Measurements from ENCODE around the gene SAMD4A. TPM values are rescaled to one million over a fixed set of nuclear protein-coding genes. Genes with fewer than 3 reads are reported as not detected.

The SAMD4A gene
- total RNA-seq, 1 experiment from 2014 or later = 9.6 TPM

DNA sequence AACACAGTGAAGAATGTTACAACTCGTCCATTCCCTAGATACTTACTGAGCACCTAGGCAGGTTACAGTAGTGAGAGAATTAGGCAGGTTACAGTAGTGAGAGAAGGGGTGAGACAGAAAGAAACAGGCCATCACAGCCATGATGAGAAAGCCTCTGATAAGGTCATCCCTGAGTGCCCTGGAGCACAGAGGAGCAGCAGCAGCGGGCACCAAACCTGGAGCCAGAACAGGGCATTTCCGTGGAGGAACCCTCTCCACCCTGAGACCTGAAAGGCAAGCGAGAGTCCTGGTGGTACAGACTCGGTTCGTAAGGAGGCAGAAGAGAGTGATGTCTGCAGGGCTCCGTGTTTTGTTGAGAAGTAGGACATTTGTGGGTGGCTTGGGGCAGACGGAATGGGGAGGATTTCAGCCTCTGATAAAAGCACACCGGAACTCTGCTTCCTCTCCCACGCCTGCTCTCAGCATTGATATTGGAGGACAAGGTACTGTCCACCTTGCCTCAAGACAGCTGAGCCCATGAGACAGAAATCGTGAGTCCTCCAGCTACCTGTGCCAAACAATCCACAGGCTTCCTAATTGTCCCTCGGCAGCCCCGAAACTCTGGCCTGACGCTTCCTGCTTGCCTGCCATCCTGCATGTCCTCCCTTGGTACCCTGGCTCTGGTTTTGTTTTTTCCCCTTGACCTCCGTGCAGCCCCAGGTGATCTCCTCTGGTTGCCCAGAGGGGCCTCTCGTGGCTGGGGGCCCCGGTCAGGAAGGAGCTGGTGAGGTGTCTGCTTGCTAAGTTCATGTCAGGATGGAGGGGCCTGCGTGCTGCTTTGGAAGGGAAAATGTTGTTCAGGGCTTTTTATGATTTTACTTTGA is 199.6 kb downstream of the SAMD4A start:
- Histone ChIP-seq H3K79me1 (ENCODE audit: insufficient read depth, low read depth, low read length, poor library complexity, severe bottlenecking) (no peaks in the 10 kb centered on the region), H2AFZ (ENCODE audit: low read length) (no peak overlapping the region), H2AK5ac (ENCODE audit: insufficient read length, low read length) (no peak overlapping the region), H3T11ph (ENCODE audit: low read length) (no peak overlapping the region), H3K23me2 (ENCODE audit: insufficient read length, low read depth, low read length, poor library complexity, severe bottlenecking) (no peaks in the 10 kb centered on the region), H3K9me3 (ENCODE audit: control insufficient read depth, low read depth, low read length) (no peaks in the 10 kb centered on the region), H2BK120ac (ENCODE audit: low read depth, low read length, poor library complexity, severe bottlenecking) (no peak overlapping the region), H2BK12ac (ENCODE audit: insufficient read length, low read depth, low read length) (no peak overlapping the region), H3K4me2 (ENCODE audit: insufficient read depth, insufficient read length, low read length) (no peak overlapping the region), H3K4ac (ENCODE audit: low read depth, low read length) (no peak overlapping the region), H3K23ac (ENCODE audit: insufficient read length, low read depth, low read length) (no peak overlapping the region), H3K4me1 (ENCODE audit: insufficient read depth, low read length) (no peaks in the 10 kb centered on the region), H4K5ac (ENCODE audit: insufficient read length, low read depth, low read length) (no peak overlapping the region), H2BK15ac (ENCODE audit: low read depth, low read length) (no peak overlapping the region), H4K91ac (ENCODE audit: insufficient read length, low read depth, low read length) (no peak overlapping the region), H3K14ac (ENCODE audit: insufficient read depth, low read length) (no peak overlapping the region), H3K27me3 (ENCODE audit: insufficient read depth, low read length) (no peaks in the 10 kb centered on the region), H3K79me2 (ENCODE audit: insufficient read depth, low read length) (no peaks in the 10 kb centered on the region), H3K9ac (ENCODE audit: extremely low read depth, insufficient read length, low read length) (no peak overlapping the region), H3K56ac (ENCODE audit: insufficient read length, low read depth, low read length) (no peak overlapping the region), H3K18ac (ENCODE audit: insufficient read length, low read depth, low read length) (no peak overlapping the region), H2BK20ac (ENCODE audit: low read depth, low read length, poor library complexity, severe bottlenecking) (no peak overlapping the region), H4K8ac (replicated peaks; ENCODE audit: insufficient read length, low read depth, low read length) (no peak overlapping the region), H2BK5ac (ENCODE audit: insufficient read length, low read length) (no peak overlapping the region), H4K20me1 (ENCODE audit: control insufficient read depth, insufficient read depth, insufficient read length) (no peaks in the 10 kb centered on the region), H3K27ac (ENCODE audit: insufficient read length, low read depth, low read length) (no peak overlapping the region)
- WGBS (ENCODE audit: extremely low coverage, insufficient read length, low lambda C conversion rate) = no CpG with 5 or more reads among the region's 18 CpGs
- Mint-ChIP-seq H3K27me3 (ENCODE audit: low read depth) (no peaks in the 10 kb centered on the region), H3K4me3 (no peak overlapping the region), H3K4me1 (no peaks in the 10 kb centered on the region; a peak in 1 of 4 replicates), H3K36me3 (ENCODE audit: insufficient read depth in 1 of 3, low read depth in 3 of 3) (peaks cover 0 to 10% (median 0%) of the 10 kb centered on the region in 3 experiments; a peak in 2 of 7 replicates), H3K9me3 (no peaks in the 10 kb centered on the region), H3K27ac (peak overlapping the region; percentile 56 to 64 (median 61); a peak in 3 of 7 replicates)
- no peak for DNase-seq
- TF ChIP-seq CTCF (conservative IDR thresholded peaks at IDR 0.05) = no peak
